PC-9 (cell line): ENCODE measurements around the gene EED. TPM values are rescaled to one million over a fixed set of nuclear protein-coding genes. Genes with fewer than 3 reads are reported as not detected.

ENCODE experiments used
- BruUV-seq: library from RNA; stranded (reverse); fragments of 400-500 nt; replicated peaks from 2 replicates; lab custom pipeline; 2021; lab: Mats Ljungman, UMichigan
- CTCF ChIA-PET: fragments of 300-600 bp; sonication (Branson Sonifier 250); formaldehyde crosslinking; loops from one replicate; lab custom pipeline; 2022; ENCODE audit warnings: antibody characterized with exemption; lab: Charles Lee
- POLR2A ChIA-PET: fragments of 300-600 bp; sonication (Branson Sonifier 250); formaldehyde crosslinking; loops from one replicate; lab custom pipeline; 2022; ENCODE audit warnings: antibody characterized with exemption; ENCODE audit not compliant: unreplicated experiment; lab: Charles Lee
- DNase-seq, 2 experiments: peaks; one replicate each; pipeline versions ENCODE4 v3.0.0 to v3.0.0-alpha.2; 2015 to 2022; ENCODE audit warnings: mixed read lengths in 1 of 2
- H2AFZ ChIP-seq: fragments of 200-600 bp; sonication (generic); 2 replicates; pipeline ENCODE4 v1.8.1; 2017; ENCODE audit warnings: antibody characterized with exemption
- H3F3A ChIP-seq: fragments of 200-600 bp; sonication (generic); 2 replicates; pipeline ENCODE4 v1.8.1; 2017; ENCODE audit warnings: antibody characterized with exemption, mild to moderate bottlenecking, low read depth; ENCODE audit not compliant: insufficient read depth
- H3K27ac ChIP-seq: fragments of 200-600 bp; sonication (generic); 2 replicates; pipeline ENCODE4 v1.6.1; 2016; ENCODE audit warnings: mixed run types
- H3K27me3 ChIP-seq: fragments of 200-600 bp; sonication (generic); 2 replicates; pipeline ENCODE4 v1.6.1; 2016; ENCODE audit warnings: low read depth, mixed run types; ENCODE audit not compliant: insufficient read depth
- H3K36me3 ChIP-seq: fragments of 200-600 bp; sonication (generic); 2 replicates; pipeline ENCODE4 v1.6.1; 2016; ENCODE audit warnings: low read depth, mixed run types
- H3K4me1 ChIP-seq: fragments of 200-600 bp; sonication (generic); replicated peaks from 2 replicates; pipeline ENCODE4 v1.6.1; 2016; ENCODE audit warnings: mixed run types; ENCODE audit not compliant: insufficient read depth
- H3K4me2 ChIP-seq: fragments of 200-600 bp; sonication (generic); 2 replicates; pipeline ENCODE4 v1.6.1; 2017; ENCODE audit warnings: mixed run types
- H3K4me3 ChIP-seq: fragments of 200-600 bp; sonication (generic); 2 replicates; pipeline ENCODE4 v1.6.1; 2016; ENCODE audit warnings: mixed run types
- H3K79me2 ChIP-seq: fragments of 200-600 bp; sonication (generic); 2 replicates; pipeline ENCODE4 v1.6.1; 2017; ENCODE audit warnings: low read depth, mixed run types
- H3K9me2 ChIP-seq: fragments of 200-600 bp; sonication (generic); 2 replicates; pipeline ENCODE4 v1.8.1; 2017; ENCODE audit warnings: mild to moderate bottlenecking; ENCODE audit not compliant: insufficient read depth
- H3K9me3 ChIP-seq: fragments of 200-600 bp; sonication (generic); 2 replicates; pipeline ENCODE4 v1.8.1; 2016; ENCODE audit warnings: low read depth; ENCODE audit not compliant: insufficient read depth
- H4K20me1 ChIP-seq: fragments of 200-600 bp; sonication (generic); 2 replicates; pipeline ENCODE4 v1.8.1; 2017; ENCODE audit not compliant: insufficient read depth
- EZH2 ChIP-seq: fragments of 200-600 bp; sonication (generic); IDR thresholded peaks from 2 replicates; pipeline ENCODE4 v1.8.0; 2017; ENCODE audit warnings: antibody characterized with exemption, low read depth
- intact Hi-C: fragments of 100-400 bp; cut with micrococcal nuclease; formaldehyde crosslinking; loops from one replicate; pipeline ENCODE4 v1.10.0; 2022; ENCODE audit not compliant: unreplicated experiment
- total RNA-seq: library from RNA; stranded (reverse); gene quantifications from 2 replicates; pipeline ENCODE4 v1.2.3, GENCODE V29; 2021
- TF ChIP-seq, protein P1 (sequence below): fragments of 200-600 bp; sonication (generic); conservative IDR thresholded peaks from 2 replicates; pipeline ENCODE4 v1.6.1; 2017; ENCODE audit warnings: mixed run types, antibody characterized with exemption, mild to moderate bottlenecking, moderate library complexity

The EED gene
- total RNA-seq, 1 experiment from 2014 or later: 37.4 TPM

DNA sequence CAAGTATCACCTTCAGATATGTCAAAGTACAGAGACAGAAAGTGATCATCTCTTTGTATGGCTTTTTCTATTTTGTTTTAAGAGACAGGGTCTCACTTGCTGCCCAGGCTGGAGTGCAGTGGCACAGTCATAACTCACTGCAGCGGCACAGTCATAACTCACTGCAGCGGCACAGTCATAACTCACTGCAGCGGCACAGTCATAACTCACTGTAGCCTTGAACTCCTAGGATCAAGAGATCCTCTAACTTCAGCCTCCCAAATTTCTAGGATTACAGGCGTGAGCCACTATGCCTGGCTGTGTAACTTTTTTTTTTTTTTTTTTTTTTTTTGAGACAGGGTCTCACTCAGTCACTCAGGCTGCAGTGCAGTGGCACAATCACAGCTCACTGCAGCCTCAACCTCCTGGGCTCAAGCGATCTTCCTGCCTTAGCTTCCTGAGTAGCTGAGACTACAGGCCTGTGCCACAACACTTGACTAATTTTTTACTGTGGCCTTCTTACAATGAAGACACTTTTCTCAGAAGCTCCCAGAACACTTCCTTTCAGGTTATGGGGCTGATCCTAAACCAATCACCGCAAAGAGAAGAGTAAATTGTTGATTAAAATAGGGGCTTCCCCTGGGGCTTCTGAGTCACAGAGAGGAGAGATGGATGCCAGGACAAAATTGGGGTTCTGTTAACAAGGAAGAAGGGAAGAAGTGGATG lies 48.5 kb downstream of the EED start:
- no peak overlapping the region for H3K4me2 ChIP-seq
- TF ChIP-seq, protein P1, sequence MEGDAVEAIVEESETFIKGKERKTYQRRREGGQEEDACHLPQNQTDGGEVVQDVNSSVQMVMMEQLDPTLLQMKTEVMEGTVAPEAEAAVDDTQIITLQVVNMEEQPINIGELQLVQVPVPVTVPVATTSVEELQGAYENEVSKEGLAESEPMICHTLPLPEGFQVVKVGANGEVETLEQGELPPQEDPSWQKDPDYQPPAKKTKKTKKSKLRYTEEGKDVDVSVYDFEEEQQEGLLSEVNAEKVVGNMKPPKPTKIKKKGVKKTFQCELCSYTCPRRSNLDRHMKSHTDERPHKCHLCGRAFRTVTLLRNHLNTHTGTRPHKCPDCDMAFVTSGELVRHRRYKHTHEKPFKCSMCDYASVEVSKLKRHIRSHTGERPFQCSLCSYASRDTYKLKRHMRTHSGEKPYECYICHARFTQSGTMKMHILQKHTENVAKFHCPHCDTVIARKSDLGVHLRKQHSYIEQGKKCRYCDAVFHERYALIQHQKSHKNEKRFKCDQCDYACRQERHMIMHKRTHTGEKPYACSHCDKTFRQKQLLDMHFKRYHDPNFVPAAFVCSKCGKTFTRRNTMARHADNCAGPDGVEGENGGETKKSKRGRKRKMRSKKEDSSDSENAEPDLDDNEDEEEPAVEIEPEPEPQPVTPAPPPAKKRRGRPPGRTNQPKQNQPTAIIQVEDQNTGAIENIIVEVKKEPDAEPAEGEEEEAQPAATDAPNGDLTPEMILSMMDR: no peak
- no peak for TF ChIP-seq EZH2
- no peak overlapping the region for H3K27ac ChIP-seq
- H3K27me3 ChIP-seq: no peaks in the 10 kb centered on the region
- no peaks in the 10 kb centered on the region for H3K9me3 ChIP-seq
- H3K36me3 ChIP-seq: no peaks in the 10 kb centered on the region
- no peak overlapping the region for H3K4me3 ChIP-seq
- ChIA-PET CTCF (interaction anchor here (0.8 kb wide), 1 partner anchor 176 kb away, joined by 3 read pairs; no protein-coding TSS in a partner anchor), POLR2A (interaction anchor here (0.7 kb wide), 1 partner anchor 666 kb away, joined by 3 read pairs; the partner anchor contains the start of gene DLG2)
- H3K4me1 ChIP-seq: no peaks in the 10 kb centered on the region
- H3F3A ChIP-seq: peaks cover 5% of the 10 kb centered on the region; the same call in 1 of the 2 replicates
- no peaks in the 10 kb centered on the region for H3K79me2 ChIP-seq
- no peaks in the 10 kb centered on the region for H4K20me1 ChIP-seq
- BruUV-seq: no TSS peak
- DNase-seq: no peak
- H3K9me2 ChIP-seq: no peaks in the 10 kb centered on the region
- intact Hi-C loops: loop anchor here (1.0 to 5.0 kb wide), 3 partner anchors 352 to 696 kb away; partner anchors contain the start of gene CCDC83
- H2AFZ ChIP-seq: no peak overlapping the region

DNA sequence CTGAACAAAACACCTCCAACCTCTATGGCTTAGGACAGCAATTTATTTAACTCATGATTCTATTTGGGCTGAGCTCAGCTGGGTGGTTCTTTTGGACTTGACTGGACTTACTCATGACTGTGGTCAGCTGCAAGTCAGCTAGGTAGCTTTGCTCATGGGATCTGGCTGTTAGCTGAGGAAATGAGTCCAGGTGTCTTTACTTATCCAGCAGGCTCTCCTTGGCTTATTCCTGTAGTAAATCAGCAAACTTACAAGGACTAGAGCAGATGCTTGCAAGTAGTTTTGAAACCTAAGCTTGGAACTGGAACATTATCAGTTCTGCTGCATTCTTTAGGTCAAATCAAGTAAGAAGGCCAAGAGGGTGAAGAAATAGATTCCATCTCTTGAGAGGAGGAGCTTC lies 49.5 kb downstream of the EED start:
- intact Hi-C loops: loop anchor here (5.0 kb wide), 1 partner anchor 697 kb away; no protein-coding TSS in a partner anchor
- H3K79me2 ChIP-seq: no peaks in the 10 kb centered on the region

GRCh38 chr11:86301742-86302091 lies 57.2 kb downstream of the EED start:
- Histone ChIP-seq H3K79me2 (peaks cover 30% of the 10 kb centered on the region), H3K4me2 (peak overlapping the region; percentile 85), H2AFZ (peak overlapping the region; percentile 86), H3K4me3 (peak overlapping the region; percentile 78), H3K4me1 (peaks cover 13% of the 10 kb centered on the region), H3F3A (peaks cover 5% of the 10 kb centered on the region; the same call in 1 of the 2 replicates), H3K27ac (no peak overlapping the region), H3K9me3 (no peaks in the 10 kb centered on the region), H4K20me1 (no peaks in the 10 kb centered on the region), H3K27me3 (no peaks in the 10 kb centered on the region), H3K36me3 (no peaks in the 10 kb centered on the region), H3K9me2 (no peaks in the 10 kb centered on the region)
- ChIA-PET CTCF (no interaction called here), POLR2A (no interaction called here)
- TF ChIP-seq, protein P1: no peak
- no peak for TF ChIP-seq EZH2
- no TSS peak for BruUV-seq
- DNase-seq: no peak
- intact Hi-C loops: loop anchor here (2.0 to 5.0 kb wide), 2 partner anchors 57 to 616 kb away; partner anchors contain the start of gene EED

More for the DNA sequence above, 49.5 kb downstream of the EED start:
- no peak overlapping the region for H3K27ac ChIP-seq
- BruUV-seq: no TSS peak
- no peaks in the 10 kb centered on the region for H3K9me2 ChIP-seq
- no peak for TF ChIP-seq EZH2
- no peaks in the 10 kb centered on the region for H3K9me3 ChIP-seq
- H3K27me3 ChIP-seq: no peaks in the 10 kb centered on the region
- no peaks in the 10 kb centered on the region for H3K4me1 ChIP-seq
- no peak overlapping the region for H2AFZ ChIP-seq
- H3K4me2 ChIP-seq: no peak overlapping the region
- ChIA-PET POLR2A (no interaction called here), CTCF (no interaction called here)
- H3K4me3 ChIP-seq: no peak overlapping the region
- no peaks in the 10 kb centered on the region for H4K20me1 ChIP-seq
- DNase-seq: peak in 1 of 2 experiments; percentile 23
- no peaks in the 10 kb centered on the region for H3K36me3 ChIP-seq
- H3F3A ChIP-seq: peaks cover 5% of the 10 kb centered on the region; the same call in 1 of the 2 replicates
